Mononuclear cell (primary cell): ENCODE results near the gene TMEM126B. TPM values are rescaled to one million over a fixed set of nuclear protein-coding genes. Genes with fewer than 3 reads are reported as not detected.
"Not testable (repeated sequence)": the region's sequence is repeated elsewhere in the genome, so short reads cannot be mapped to it uniquely, and the experiment has no call there.

ENCODE experiments used
- H3K27me3 ChIP-seq: 2 replicates; pipeline ENCODE4 v1.6.0; 2011; ENCODE audit warnings: low read length, control low read depth; ENCODE audit not compliant: insufficient read depth
- H3K4me1 ChIP-seq: 2 replicates; pipeline ENCODE4 v1.5.1; 2011; ENCODE audit warnings: mild to moderate bottlenecking, low read length, control low read depth; ENCODE audit not compliant: insufficient read depth
- H3K4me3 ChIP-seq: 2 replicates; pipeline ENCODE4 v1.5.1; 2011; ENCODE audit warnings: mild to moderate bottlenecking, low read length, moderate library complexity
- H3K9me3 ChIP-seq: 2 replicates; pipeline ENCODE4 v1.5.1; 2011; ENCODE audit warnings: low read depth, mild to moderate bottlenecking, control low read depth, low read length
- total RNA-seq: library from RNA; depleted of rRNA; stranded (reverse); fragments of >200 nt; gene quantifications from one replicate; pipeline ENCODE4 v1.2.3, GENCODE V29; 2012

Gene TMEM126B
- total RNA-seq, 1 donor = 20.3 TPM

- Histone ChIP-seq H3K9me3 (no peaks in the 10 kb centered on the region), H3K27me3 (no peaks in the 10 kb centered on the region), H3K4me3 (no peak overlapping the region), H3K4me1 (peaks cover 21% of the 10 kb centered on the region)
These were observed 1.9 kb upstream of the TMEM126B start for GRCh38 chr11:85626496-85626895.

- peak within 1 kb of the TSS; percentile 81 for H3K4me3 ChIP-seq
- H3K9me3 ChIP-seq = no peaks in the 10 kb centered on the region
- peaks cover 21% of the 10 kb centered on the region for H3K4me1 ChIP-seq
- H3K27me3 ChIP-seq = no peaks in the 10 kb centered on the region
These were observed 928 bp upstream of the TMEM126B start, which contains the start of gene DLG2 for GRCh38 chr11:85627332-85627997. TSS of gene DLG2 (minus strand) at chr11:85627344.

- no peaks in the 10 kb centered on the region for H3K9me3 ChIP-seq
- H3K27me3 ChIP-seq = no peaks in the 10 kb centered on the region
- peak overlapping the region; percentile 81 for H3K4me3 ChIP-seq
- H3K4me1 ChIP-seq = peaks cover 21% of the 10 kb centered on the region
These were observed 463 bp downstream of the TMEM126B start for GRCh38 chr11:85628771-85629341.

GRCh38 chr11:85634747-85635146 lies 6.4 kb downstream of the TMEM126B start:
- Histone ChIP-seq H3K4me3 (no peak overlapping the region), H3K4me1 (peaks cover 3% of the 10 kb centered on the region), H3K27me3 (no peaks in the 10 kb centered on the region), H3K9me3 (no peaks in the 10 kb centered on the region)

- peaks cover 9% of the 10 kb centered on the region for H3K4me1 ChIP-seq
- no peaks in the 10 kb centered on the region for H3K9me3 ChIP-seq
- no peak overlapping the region for H3K4me3 ChIP-seq
- peaks cover 30% of the 10 kb centered on the region for H3K27me3 ChIP-seq
These were observed 14.8 kb downstream of the TMEM126B start for GRCh38 chr11:85643191-85643614.

GRCh38 chr11:85647078-85647477 lies 18.7 kb downstream of the TMEM126B start:
- Histone ChIP-seq H3K4me1 (peaks cover 13% of the 10 kb centered on the region), H3K4me3 (peak overlapping the region; percentile 87), H3K27me3 (peaks cover 30% of the 10 kb centered on the region), H3K9me3 (no peaks in the 10 kb centered on the region)

- H3K4me1 ChIP-seq = peaks cover 13% of the 10 kb centered on the region
- H3K4me3 ChIP-seq = peak within 1 kb of the TSS; percentile 87
- peaks cover 25% of the 10 kb centered on the region for H3K27me3 ChIP-seq
- H3K9me3 ChIP-seq = no peaks in the 10 kb centered on the region
These were observed 19.4 kb downstream of the TMEM126B start, which contains the start of gene TMEM126A for GRCh38 chr11:85647604-85648299. TSS of gene TMEM126A (plus strand) at chr11:85647967. CDS start at chr11:85650256, 2,289 bp downstream.

- H3K9me3 ChIP-seq = no peaks in the 10 kb centered on the region
- H3K4me3 ChIP-seq = no peak overlapping the region
- H3K4me1 ChIP-seq = peaks cover 13% of the 10 kb centered on the region
- no peaks in the 10 kb centered on the region for H3K27me3 ChIP-seq
These were observed 22.7 kb downstream of the TMEM126B start for GRCh38 chr11:85651118-85651517.

GRCh38 chr11:85652786-85653447 lies 24.5 kb downstream of the TMEM126B start:
- H3K27me3 ChIP-seq = no peaks in the 10 kb centered on the region
- H3K9me3 ChIP-seq = no peaks in the 10 kb centered on the region
- H3K4me1 ChIP-seq = peaks cover 6% of the 10 kb centered on the region
- H3K4me3 ChIP-seq = no peak overlapping the region

- H3K4me3 ChIP-seq, H3K4me1 ChIP-seq, H3K9me3 ChIP-seq, H3K27me3 ChIP-seq: not testable (repeated sequence)
These were observed 25.9 kb downstream of the TMEM126B start for GRCh38 chr11:85654343-85654742.

GRCh38 chr11:85656777-85657176 lies 28.4 kb downstream of the TMEM126B start:
- no peak overlapping the region for H3K4me3 ChIP-seq
- H3K9me3 ChIP-seq = no peaks in the 10 kb centered on the region

GRCh38 chr11:85658180-85658579 lies 29.8 kb downstream of the TMEM126B start:
- H3K4me1 ChIP-seq = peaks cover 11% of the 10 kb centered on the region
- no peak overlapping the region for H3K4me3 ChIP-seq
- no peaks in the 10 kb centered on the region for H3K27me3 ChIP-seq
- no peaks in the 10 kb centered on the region for H3K9me3 ChIP-seq

More at GRCh38 chr11:85656777-85657176, 28.4 kb downstream of the TMEM126B start:
- Histone ChIP-seq H3K4me1 (no peaks in the 10 kb centered on the region), H3K27me3 (no peaks in the 10 kb centered on the region)

- Histone ChIP-seq H3K4me1 (peaks cover 16% of the 10 kb centered on the region), H3K4me3 (no peak overlapping the region)
These were observed 33.7 kb downstream of the TMEM126B start for GRCh38 chr11:85661972-85662664.

GRCh38 chr11:85663080-85663752 lies 34.8 kb downstream of the TMEM126B start:
- H3K4me1 ChIP-seq = peaks cover 16% of the 10 kb centered on the region
- peak overlapping the region; percentile 83 for H3K4me3 ChIP-seq
- H3K27me3 ChIP-seq = no peaks in the 10 kb centered on the region
- no peaks in the 10 kb centered on the region for H3K9me3 ChIP-seq

More at GRCh38 chr11:85661972-85662664, 33.7 kb downstream of the TMEM126B start:
- Histone ChIP-seq H3K9me3 (no peaks in the 10 kb centered on the region), H3K27me3 (no peaks in the 10 kb centered on the region)
